Muscle of arm (tissue), 12 donors: ENCODE results near the gene TANC1. TPM values are rescaled to one million over a fixed set of nuclear protein-coding genes. Genes with fewer than 3 reads are reported as not detected.

Experiments used
- DNase-seq: peaks from one replicate; pipeline ENCODE4 v3.0.0-alpha.2; 2013
- polyA plus RNA-seq, 12 donors: library from polyadenylated mRNA; unstranded; fragments of 120-200 nt; gene quantifications; one replicate each; pipeline ENCODE4 v1.2.1, GENCODE V29; 2013; ENCODE audit not compliant: insufficient read length in 12 of 12

The TANC1 gene
- polyA plus RNA-seq, 12 donors = 17.3 to 35.8 (median 25.8) TPM; not detected in 1

GRCh38 chr2:159219394-159219998 is 251.1 kb downstream of the TANC1 start:
- no peak for DNase-seq

- DNase-seq = no peak
These were observed 255.8 kb downstream of the TANC1 start for GRCh38 chr2:159224061-159224813.

DNA sequence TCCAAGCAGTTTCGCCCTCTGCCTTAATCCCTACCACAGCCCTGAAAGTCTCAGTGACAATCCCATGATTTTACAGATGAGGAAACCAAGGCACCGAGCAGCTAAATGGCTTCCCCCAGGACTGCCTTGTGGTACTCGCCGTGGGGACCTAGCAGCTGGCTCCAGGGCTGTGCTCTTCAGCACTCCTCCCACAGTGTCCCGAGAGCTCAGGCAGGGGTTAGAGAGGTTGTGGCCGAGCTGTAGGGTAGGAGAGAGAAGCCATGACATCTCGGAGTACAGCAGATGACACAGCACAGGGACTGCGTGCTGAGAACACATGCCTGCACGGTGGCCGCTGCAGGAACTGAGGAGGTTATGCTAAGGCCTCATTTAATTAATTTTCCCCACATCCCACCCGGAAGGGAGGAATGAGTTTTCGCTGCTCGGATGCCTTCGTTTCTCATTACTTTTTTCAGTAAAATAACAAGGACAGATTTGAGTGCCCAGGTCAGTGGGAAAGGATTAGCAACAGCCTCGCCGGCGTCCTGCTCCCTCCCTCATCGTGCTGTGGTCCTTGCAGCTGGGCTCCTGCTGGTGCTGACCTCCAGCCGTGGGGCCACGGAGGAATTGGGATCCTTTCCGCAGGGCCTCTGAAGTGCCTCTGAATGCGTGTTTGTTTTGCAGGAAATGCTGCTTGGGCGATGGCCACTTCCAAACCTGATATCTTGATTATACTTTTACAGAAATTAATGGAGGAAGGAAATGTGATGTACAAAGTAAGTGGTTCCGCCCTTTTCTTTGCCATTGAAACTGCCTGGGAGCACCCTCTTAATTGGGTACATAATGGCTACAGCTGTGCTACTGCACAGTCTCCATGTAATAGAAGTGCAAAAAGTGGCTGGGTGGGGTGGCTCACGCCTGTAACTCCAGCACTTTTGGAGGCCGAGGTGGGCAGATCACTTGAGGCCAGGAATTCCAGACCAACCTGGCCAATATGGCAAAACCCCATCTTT is 256.9 kb downstream of the TANC1 start:
- no peak for DNase-seq

DNA sequence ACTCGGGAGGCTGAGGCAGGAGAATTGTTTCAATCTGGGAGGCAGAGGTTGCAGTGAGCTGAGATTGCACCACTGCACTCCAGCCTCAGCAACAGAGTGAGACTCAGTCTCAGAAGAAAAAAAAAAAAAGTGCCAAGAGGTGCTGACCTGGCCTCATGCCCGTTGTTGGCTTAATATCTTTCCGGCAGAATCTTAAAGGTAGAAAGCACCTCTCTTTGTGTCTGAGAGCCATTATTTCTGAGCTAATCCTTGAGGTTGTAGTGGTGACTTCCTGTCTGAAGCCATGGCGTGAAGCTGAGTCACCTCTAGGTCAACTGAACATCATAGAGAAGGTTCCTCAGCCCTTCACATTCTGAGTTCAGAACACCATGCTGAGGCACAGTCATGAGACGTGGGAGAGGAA is 257.6 kb downstream of the TANC1 start:
- DNase-seq = no peak

DNA sequence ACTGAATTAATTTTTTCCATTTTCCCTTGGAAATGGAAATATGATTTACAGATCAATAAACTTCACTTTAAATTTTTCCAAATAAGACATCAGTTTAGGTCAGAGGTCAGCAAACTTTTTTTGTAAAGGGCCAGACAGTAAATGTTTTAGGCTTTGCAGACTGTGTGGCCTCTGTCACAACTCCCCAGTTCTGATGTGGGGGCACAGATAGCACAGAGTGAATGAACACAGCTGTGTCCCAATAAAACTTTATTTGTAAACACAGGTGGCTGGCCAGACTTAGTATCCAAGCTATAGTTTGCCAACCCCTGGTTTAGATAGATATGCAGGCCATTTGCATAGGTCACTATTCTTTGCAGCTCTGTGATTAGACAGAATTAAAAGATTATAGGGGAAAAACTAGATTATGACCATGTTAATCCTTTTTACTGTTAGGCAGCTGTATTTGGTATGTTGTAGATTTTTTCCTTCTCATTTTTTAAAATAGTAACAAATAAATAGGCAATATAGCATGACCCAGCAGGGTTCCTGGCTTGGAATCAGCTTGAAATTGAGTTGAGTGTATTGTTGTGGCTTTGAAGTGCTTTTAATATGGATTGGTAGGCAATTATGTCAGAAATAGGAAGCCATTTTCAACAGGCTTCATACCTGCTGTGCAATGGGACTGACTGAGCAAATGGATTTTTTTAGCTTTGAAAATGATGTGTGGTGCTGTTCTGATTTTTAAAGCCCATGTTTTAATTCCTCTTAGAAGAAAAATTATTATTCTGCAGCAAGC is 258.4 kb downstream of the TANC1 start:
- no peak for DNase-seq

DNA sequence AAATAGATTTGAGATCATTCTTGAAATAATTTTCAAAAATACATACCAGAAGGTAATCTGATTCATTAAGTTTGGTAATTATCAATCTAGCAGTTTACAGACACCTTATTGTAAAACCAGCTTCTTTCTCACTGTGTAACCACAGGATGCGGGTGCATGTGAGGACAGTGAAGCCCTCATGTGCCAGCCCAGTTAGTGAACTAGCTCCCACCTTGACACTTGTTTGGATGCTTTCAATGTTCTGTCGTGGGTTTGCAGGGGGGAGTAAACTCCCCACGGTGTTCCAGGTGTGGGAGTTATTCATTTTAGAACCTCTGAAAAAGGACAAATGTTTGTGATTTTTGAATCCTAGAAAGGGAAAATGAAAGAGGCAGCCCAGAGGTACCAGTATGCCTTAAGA is 259.0 kb downstream of the TANC1 start:
- DNase-seq = no peak

DNA sequence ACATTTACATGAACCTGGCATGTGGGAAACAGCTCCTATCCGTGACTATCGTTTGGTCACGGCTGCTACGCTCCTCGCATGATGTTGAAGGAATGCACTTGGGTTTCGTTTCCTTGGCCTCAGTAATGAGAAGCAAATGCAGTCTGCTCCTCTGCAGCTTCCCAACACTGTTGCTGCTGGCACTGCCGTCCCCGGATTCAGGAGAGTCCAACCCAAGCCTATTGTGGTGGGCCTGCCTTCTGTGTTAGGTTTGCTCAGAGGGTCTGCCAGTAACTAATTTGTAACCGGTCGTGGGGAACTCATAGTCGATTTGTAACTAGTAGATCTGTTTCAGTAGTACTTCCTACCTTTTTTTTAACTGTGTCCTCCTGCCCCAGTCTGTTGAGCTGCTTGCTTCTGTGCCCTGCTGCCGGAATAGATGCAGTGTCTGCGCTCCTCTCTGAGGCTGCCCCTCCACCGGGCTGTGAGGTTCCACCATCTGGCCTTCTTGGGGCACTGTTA is 259.7 kb downstream of the TANC1 start:
- DNase-seq = peak; percentile 25

- no peak for DNase-seq
These were observed 261.2 kb downstream of the TANC1 start for GRCh38 chr2:159229476-159230144.

- no peak for DNase-seq
These were observed 261.9 kb downstream of the TANC1 start for GRCh38 chr2:159230145-159230877.

- no peak for DNase-seq
These were observed 264.2 kb downstream of the TANC1 start for GRCh38 chr2:159232456-159233170.

GRCh38 chr2:159234868-159235267 is 266.4 kb downstream of the TANC1 start:
- no peak for DNase-seq

GRCh38 chr2:159243529-159243928 is 275.1 kb downstream of the TANC1 start:
- no peak for DNase-seq

DNA sequence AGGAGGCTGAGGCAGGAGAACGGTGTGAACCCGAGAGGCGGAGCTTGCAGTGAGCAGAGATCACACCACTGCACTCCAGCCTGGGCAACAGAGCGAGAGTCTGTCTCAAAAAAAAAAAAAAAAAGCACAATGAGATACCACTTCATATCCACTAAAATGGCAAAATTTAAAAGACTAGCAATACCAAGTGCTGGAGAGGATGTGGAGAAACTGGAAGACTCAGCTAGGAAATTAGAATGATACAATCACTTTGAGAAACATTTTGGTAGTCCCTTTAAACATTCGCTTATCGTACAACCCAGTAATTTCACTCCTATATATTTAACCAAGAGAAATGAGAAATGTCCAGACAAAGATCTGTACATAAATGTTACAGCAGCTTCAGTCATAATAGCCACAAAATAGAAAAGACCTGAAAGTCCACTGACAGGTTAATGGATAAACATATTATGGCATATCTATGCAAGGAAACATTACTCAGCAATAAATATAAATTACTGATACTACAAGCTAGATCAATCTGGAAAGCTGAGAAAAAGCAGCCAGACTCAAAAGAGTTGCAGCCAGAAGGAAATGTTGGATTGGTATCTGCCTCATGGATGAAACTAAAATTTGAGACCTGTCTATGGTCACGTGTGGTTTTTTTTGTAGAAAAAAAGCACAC is 278.0 kb downstream of the TANC1 start:
- no peak for DNase-seq

- DNase-seq = peak; percentile 35
These were observed 281.7 kb downstream of the TANC1 start for GRCh38 chr2:159249990-159250715.

GRCh38 chr2:159251296-159252173 is 283.1 kb downstream of the TANC1 start:
- no peak for DNase-seq

GRCh38 chr2:159252905-159253304 is 284.5 kb downstream of the TANC1 start:
- no peak for DNase-seq

DNA sequence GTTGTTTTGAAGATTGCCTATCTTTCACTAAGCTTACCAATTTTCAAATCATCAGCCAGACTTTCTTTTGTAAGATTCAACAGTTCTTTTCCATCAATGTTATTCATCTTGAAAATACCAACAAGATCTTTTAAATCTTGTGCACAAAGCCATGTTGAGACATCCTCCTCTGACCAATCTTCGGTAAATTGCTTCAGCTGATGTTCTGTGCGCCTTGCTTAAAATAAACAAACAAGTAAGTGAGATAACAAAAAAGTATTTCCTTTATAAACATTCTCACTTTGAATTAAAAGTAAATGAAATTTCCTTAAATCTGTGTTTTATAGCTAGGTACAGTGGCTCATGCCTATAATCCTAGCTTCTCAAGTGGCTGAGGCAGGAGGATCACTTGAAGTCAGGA is 287.7 kb downstream of the TANC1 start:
- DNase-seq = no peak
